SK-MEL-5 (cell line): ENCODE data around the gene MTHFSD. TPM values are rescaled to one million over a fixed set of nuclear protein-coding genes. Genes with fewer than 3 reads are reported as not detected.

Experiments used
- DNase-seq: peaks from one replicate; pipeline ENCODE4 v3.0.0-alpha.2; 2016; ENCODE audit warnings: low read depth, low spot score
- in situ Hi-C: cut with HindIII; loops from 2 replicates; pipeline ENCODE4 v1.10.0; 2016; ENCODE audit warnings: low sequenced_read_pairs, high pct_unique_total_duplicates, low pct_unique_long_range_greater_than_20kb
- total RNA-seq: library from RNA; depleted of rRNA; stranded (reverse); fragments of >200 nt; shearing (Covaris generic); gene quantifications from 2 replicates; pipeline ENCODE4 v1.2.3, GENCODE V29; 2014

Gene MTHFSD
- total RNA-seq, 1 experiment from 2014 or later = 6.3 TPM

- no peak for DNase-seq
- in situ Hi-C loops = no loop called here
These were observed 18.8 kb upstream of the MTHFSD start for GRCh38 chr16:86573646-86574508.

GRCh38 chr16:86573215-86573614 is 18.2 kb upstream of the MTHFSD start:
- no peak for DNase-seq
- in situ Hi-C loops = no loop called here

GRCh38 chr16:86572606-86573005 is 17.6 kb upstream of the MTHFSD start:
- in situ Hi-C loops = no loop called here

GRCh38 chr16:86572041-86572521 is 17.0 kb upstream of the MTHFSD start:
- in situ Hi-C loops = no loop called here
- DNase-seq = no peak

More at GRCh38 chr16:86572606-86573005, 17.6 kb upstream of the MTHFSD start:
- no peak for DNase-seq

GRCh38 chr16:86571530-86571915 is 16.5 kb upstream of the MTHFSD start:
- in situ Hi-C loops = no loop called here
- DNase-seq = no peak

- DNase-seq = no peak
- in situ Hi-C loops = no loop called here
These were observed 15.8 kb upstream of the MTHFSD start for GRCh38 chr16:86570558-86571529.

- DNase-seq = no peak
- in situ Hi-C loops = no loop called here
These were observed 14.8 kb upstream of the MTHFSD start for GRCh38 chr16:86569701-86570447.

GRCh38 chr16:86568677-86569623 is 13.9 kb upstream of the MTHFSD start:
- DNase-seq = no peak
- in situ Hi-C loops = no loop called here

- DNase-seq = no peak
- in situ Hi-C loops = no loop called here
These were observed 12.9 kb upstream of the MTHFSD start for GRCh38 chr16:86567701-86568581.

- in situ Hi-C loops = no loop called here
- no peak for DNase-seq
These were observed 12.1 kb upstream of the MTHFSD start for GRCh38 chr16:86566966-86567700.

- in situ Hi-C loops = no loop called here
- peak; percentile 59 for DNase-seq
These were observed 11.5 kb upstream of the MTHFSD start, which contains the start of gene FOXC2 for GRCh38 chr16:86566601-86566965. Gene FOXC2 (plus strand): TSS chr16:86566829. CDS start chr16:86567336, 507 bp downstream.

- in situ Hi-C loops = no loop called here
- no peak for DNase-seq
These were observed 10.8 kb upstream of the MTHFSD start for GRCh38 chr16:86565644-86566511.

- no peak for DNase-seq
- in situ Hi-C loops = no loop called here
These were observed 10.2 kb upstream of the MTHFSD start for GRCh38 chr16:86565181-86565631.
